HG03457 (cell line): ENCODE data around the gene SMIM23.
"Not testable (repeated sequence)": the region's sequence is repeated elsewhere in the genome, so short reads cannot be mapped to it uniquely, and the experiment has no call there.

Source experiments
- ATAC-seq: cut with Tn5 transposase; IDR thresholded peaks from one replicate; pipeline ENCODE4 v1.9.1; 2021; ENCODE audit warnings: moderate number of reproducible peaks; ENCODE audit not compliant: unreplicated experiment

Gene SMIM23

DNA sequence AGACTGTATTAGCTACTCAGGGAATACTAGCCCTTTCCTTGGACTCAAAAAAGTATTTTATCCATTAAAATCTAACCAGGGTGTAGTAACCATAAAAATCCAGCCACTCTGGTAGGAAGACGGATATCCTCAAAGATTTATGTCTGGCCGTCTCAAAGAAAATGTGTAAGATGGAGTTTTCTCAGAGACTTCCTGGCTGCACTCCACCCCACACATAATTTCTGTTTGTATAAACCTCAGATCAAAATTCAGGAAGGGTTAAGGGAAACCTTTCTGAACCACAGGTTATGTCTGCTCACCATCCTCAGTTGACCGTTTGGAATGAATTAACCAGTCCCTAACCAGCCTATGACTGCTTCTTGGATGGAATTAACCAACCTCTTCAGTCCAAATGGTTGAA is 13.8 kb upstream of the SMIM23 start:
- no peak for ATAC-seq

- no peak for ATAC-seq
Measured at GRCh38 chr5:171773106-171773505, 12.5 kb upstream of the SMIM23 start.

DNA sequence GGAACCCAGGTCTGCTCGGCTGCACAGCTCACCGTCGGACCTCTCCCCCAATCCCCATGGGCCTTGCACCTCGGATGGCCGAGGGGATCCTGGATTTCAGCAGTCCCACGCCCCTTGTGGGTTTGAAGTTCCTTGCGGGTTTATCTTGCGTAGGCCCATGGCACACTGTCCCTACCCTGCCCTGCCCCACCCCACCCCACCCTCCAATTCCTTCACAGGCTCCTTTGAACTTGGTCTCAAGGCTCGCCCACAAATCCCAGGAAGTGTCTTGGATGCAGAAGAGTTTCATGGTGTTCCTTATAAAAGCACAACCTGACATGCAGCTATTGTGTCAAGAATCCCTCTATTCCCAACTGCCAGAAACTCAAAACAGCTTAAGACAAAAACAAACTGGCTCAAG is 11.2 kb upstream of the SMIM23 start:
- ATAC-seq, result no peak

- no peak for ATAC-seq
Measured at GRCh38 chr5:171776213-171776612, 9.4 kb upstream of the SMIM23 start.

- ATAC-seq, result no peak
Measured at GRCh38 chr5:171776770-171777759, 8.6 kb upstream of the SMIM23 start.

GRCh38 chr5:171781744-171782143 is 3.9 kb upstream of the SMIM23 start:
- not testable (repeated sequence) for ATAC-seq

DNA sequence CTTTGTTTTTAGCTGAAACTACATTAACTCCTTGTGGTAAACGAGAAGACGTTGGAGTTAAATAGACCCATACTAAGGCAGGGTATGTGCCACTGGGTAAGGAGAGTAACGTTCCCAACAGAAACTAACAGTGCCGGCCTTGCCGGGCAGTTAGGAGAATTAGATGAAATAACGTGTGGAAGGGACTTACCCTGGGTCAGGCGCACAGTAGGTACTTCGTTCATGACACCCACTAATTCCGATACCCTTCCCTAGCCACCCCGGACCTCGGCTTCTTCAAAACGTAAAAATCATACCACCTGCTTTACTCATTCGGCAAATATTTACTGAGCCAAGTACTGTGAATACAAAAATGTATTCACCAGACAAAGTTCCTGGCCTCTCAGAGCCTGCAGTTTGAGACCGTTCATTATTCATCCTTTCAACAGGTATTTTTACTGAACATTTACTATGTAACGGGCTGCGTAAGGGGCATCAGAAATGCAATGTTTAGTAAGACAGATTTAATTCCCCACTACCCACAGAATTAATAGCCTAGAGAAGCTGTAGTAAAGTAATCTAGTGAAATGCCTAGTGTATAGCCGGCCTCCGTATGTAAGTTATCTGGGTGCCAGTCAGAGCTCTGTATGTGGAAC is 3.2 kb upstream of the SMIM23 start:
- ATAC-seq, result no peak

- ATAC-seq, result no peak
Measured at GRCh38 chr5:171783051-171783450, 2.6 kb upstream of the SMIM23 start.

GRCh38 chr5:171789353-171789752 is 3.7 kb downstream of the SMIM23 start:
- no peak for ATAC-seq

- no peak for ATAC-seq
Measured at GRCh38 chr5:171790408-171790807, 4.8 kb downstream of the SMIM23 start.

DNA sequence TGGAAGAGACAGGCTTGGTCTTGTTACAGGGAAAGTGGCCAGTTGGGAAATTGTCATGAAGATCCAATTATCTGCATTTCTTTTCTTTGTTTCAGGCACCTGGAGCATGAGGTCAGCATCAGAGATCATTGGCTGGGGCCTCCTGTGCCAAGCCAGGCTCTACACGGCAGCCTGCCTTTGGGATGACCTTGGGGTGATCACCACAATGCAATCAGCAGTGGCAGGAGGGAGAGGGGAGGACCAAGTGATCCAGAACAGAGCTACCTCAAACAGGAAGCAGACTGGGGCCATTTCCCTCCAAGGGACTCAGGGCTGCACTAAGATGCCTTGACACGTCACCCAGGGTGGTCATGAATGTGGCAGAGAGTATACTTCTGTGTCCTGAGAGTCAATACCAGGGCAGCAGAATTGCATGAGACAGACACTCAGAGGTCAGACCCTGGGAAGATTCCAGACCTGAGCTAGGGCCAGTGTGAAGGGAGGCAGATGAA is 8.9 kb downstream of the SMIM23 start:
- ATAC-seq, result no peak

GRCh38 chr5:171795381-171795780 is 9.8 kb downstream of the SMIM23 start:
- ATAC-seq, result no peak

GRCh38 chr5:171796436-171796835 is 10.8 kb downstream of the SMIM23 start:
- no peak for ATAC-seq

GRCh38 chr5:171797543-171797942 is 11.9 kb downstream of the SMIM23 start:
- ATAC-seq, result no peak

DNA sequence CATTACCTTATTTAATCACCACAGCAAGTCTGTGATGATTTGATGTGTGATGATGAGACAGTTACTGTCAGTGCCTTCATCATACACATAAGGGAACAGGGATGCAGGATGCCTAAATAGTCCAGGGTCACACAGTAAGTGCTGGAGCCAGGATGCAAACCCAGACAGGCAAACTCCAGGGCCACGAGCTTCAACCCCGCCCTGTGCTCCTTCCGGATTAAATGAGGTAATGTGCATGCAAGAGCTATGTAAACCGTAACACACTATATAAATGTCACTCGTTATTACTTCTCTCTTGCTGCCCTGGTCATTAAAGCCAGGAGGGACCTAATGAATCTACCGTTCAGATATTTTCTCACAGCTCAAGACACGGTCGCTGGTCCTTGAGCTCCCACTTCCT is 12.8 kb downstream of the SMIM23 start:
- no peak for ATAC-seq

GRCh38 chr5:171801839-171802238 is 16.2 kb downstream of the SMIM23 start:
- ATAC-seq, result no peak

- no peak for ATAC-seq
Measured at GRCh38 chr5:171805746-171806145, 20.1 kb downstream of the SMIM23 start.

DNA sequence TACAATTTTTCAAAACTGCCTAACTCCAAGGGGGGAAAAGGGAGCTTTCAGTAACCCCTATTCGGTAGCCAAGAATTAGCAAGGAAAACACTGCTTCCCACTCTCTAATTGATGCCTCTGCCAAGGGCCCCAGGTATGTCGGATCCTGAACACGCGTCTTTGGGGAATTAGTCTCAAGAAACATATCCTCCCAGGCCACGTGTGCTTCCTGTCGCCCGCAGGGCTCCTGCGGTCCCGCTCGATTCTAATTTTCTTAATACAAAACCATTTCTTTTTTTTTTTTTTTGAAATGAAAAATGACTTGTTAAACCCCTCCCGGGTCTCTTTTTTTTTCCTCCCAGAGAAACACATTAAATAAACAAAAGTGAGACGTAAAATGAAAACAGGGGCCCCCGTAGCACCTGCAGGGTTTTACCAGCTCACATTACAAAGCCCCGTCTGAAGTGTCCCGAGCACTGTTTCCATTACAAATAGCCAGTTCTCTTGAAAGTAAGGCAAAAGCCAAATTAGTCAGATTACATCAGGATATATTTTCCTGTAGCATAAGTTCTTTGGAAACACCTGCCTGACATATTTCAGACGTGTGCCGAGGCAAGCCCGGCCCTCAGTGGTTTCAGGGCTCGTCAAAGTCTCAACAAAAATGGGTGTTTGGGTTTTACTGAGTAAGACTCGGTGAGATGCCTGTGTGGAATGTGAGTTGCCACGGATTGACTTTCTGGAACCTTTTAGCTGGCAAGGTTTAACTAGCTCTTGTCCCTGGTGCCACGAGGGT is 21.5 kb downstream of the SMIM23 start:
- ATAC-seq, result no peak

GRCh38 chr5:171808453-171808852 is 22.8 kb downstream of the SMIM23 start:
- no peak for ATAC-seq

- ATAC-seq, result no peak
Measured at GRCh38 chr5:171808951-171809350, 23.3 kb downstream of the SMIM23 start.

GRCh38 chr5:171810227-171810626 is 24.6 kb downstream of the SMIM23 start:
- no peak for ATAC-seq
